ENCODE data around the gene RAB9A. TPM values are rescaled to one million over a fixed set of nuclear protein-coding genes. Genes with fewer than 3 reads are reported as not detected.

Gene RAB9A
- total and polyA plus RNA-seq, 9 of the 15 experiments (the other 6 are each of a cell fraction or from before 2014, with no cell fraction given), result 13.5 to 20.8 (median 17.7) TPM

DNA sequence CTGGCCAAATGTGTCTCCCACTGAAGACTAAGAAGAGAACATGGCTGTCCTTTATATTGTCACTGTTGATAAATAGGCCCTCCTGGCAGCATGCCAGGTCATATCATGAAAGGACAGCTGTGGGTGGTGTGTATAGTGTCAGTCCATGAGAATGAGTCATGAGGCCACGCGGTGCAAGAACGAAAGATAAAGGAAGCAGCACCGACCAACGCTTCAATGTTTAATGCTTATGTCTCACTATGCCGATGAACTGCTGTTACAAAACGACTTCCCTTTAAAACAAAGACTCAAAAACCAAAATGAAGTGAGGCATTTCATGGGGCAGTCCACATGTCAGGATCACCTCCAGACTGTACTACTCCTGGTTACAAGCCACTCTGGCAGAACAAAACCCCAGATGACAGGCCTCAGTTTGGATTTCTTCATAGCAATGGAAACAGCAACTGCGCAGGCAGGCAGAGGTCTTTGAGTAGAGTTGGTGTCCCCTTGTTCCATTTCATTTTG is 41.2 kb upstream of the RAB9A start (continued):
- TF ChIP-seq TEAD1 (CRISPR knock-in tag; IDR thresholded peaks at IDR 0.05) (peak in 1 of 2 experiments; percentile 78; a peak in 1 of 4 replicates), ZNF644 (tag; IDR thresholded peaks at IDR 0.05; ENCODE audit: low read depth) (peak; percentile 81; the same call in 1 of the 2 replicates), CHD4 (IDR thresholded peaks at IDR 0.05; ENCODE audit: insufficient read depth, insufficient replicate concordance, low read depth, low read length, poor library complexity, severe bottlenecking) (no peak), ZBTB17 (CRISPR knock-in tag; IDR thresholded peaks at IDR 0.05) (peak; percentile 65; the same call in 1 of the 2 replicates), ZNF354B (CRISPR knock-in tag; IDR thresholded peaks at IDR 0.05) (no peak), ARID2 (IDR thresholded peaks at IDR 0.05) (no peak), TCF7 (IDR thresholded peaks at IDR 0.05; ENCODE audit: borderline replicate concordance) (peak; percentile 43; the same call in 1 of the 2 replicates), ZKSCAN1 (IDR thresholded peaks at IDR 0.05; ENCODE audit: low read depth, low read length) (no peak), TBL1XR1 (IDR thresholded peaks at IDR 0.05; ENCODE audit: low read length in 2 of 2) (peak; percentile 29 to 61; a peak in 2 of 4 replicates), NBN (IDR thresholded peaks at IDR 0.05; ENCODE audit: low read depth) (peak; percentile 88), HDGF (IDR thresholded peaks at IDR 0.05) (no peak), ZNF316 (IDR thresholded peaks at IDR 0.05) (peak; percentile 85), ZNF717 (CRISPR knock-in tag; IDR thresholded peaks at IDR 0.05) (no peak), MTA3 (IDR thresholded peaks at IDR 0.05; ENCODE audit: borderline replicate concordance) (peak; percentile 82), ZNF830 (CRISPR knock-in tag; IDR thresholded peaks at IDR 0.05) (no peak), ZNF121 (CRISPR knock-in tag; conservative IDR thresholded peaks at IDR 0.05) (no peak), ZBED1 (IDR thresholded peaks at IDR 0.05) (no peak), HLTF (IDR thresholded peaks at IDR 0.05) (no peak), RUNX1 (IDR thresholded peaks at IDR 0.05; ENCODE audit: low read depth) (0 out of 2 replicates have a peak, but pooled peaks have one; percentile 61)
- TF ChIP-seq, protein P1, sequence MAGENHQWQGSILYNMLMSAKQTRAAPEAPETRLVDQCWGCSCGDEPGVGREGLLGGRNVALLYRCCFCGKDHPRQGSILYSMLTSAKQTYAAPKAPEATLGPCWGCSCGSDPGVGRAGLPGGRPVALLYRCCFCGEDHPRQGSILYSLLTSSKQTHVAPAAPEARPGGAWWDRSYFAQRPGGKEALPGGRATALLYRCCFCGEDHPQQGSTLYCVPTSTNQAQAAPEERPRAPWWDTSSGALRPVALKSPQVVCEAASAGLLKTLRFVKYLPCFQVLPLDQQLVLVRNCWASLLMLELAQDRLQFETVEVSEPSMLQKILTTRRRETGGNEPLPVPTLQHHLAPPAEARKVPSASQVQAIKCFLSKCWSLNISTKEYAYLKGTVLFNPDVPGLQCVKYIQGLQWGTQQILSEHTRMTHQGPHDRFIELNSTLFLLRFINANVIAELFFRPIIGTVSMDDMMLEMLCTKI (IDR thresholded peaks at IDR 0.05; ENCODE audit: partially characterized antibody), result no peak
- TF ChIP-seq, protein P2, sequence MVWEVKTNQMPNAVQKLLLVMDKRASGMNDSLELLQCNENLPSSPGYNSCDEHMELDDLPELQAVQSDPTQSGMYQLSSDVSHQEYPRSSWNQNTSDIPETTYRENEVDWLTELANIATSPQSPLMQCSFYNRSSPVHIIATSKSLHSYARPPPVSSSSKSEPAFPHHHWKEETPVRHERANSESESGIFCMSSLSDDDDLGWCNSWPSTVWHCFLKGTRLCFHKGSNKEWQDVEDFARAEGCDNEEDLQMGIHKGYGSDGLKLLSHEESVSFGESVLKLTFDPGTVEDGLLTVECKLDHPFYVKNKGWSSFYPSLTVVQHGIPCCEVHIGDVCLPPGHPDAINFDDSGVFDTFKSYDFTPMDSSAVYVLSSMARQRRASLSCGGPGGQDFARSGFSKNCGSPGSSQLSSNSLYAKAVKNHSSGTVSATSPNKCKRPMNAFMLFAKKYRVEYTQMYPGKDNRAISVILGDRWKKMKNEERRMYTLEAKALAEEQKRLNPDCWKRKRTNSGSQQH (CRISPR knock-in tag; IDR thresholded peaks at IDR 0.05), result no peak
- TF ChIP-seq, protein P3, sequence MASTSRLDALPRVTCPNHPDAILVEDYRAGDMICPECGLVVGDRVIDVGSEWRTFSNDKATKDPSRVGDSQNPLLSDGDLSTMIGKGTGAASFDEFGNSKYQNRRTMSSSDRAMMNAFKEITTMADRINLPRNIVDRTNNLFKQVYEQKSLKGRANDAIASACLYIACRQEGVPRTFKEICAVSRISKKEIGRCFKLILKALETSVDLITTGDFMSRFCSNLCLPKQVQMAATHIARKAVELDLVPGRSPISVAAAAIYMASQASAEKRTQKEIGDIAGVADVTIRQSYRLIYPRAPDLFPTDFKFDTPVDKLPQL (IDR thresholded peaks at IDR 0.05; ENCODE audit: extremely low read depth, insufficient read length), result no peak
- TF ChIP-seq, protein P4, sequence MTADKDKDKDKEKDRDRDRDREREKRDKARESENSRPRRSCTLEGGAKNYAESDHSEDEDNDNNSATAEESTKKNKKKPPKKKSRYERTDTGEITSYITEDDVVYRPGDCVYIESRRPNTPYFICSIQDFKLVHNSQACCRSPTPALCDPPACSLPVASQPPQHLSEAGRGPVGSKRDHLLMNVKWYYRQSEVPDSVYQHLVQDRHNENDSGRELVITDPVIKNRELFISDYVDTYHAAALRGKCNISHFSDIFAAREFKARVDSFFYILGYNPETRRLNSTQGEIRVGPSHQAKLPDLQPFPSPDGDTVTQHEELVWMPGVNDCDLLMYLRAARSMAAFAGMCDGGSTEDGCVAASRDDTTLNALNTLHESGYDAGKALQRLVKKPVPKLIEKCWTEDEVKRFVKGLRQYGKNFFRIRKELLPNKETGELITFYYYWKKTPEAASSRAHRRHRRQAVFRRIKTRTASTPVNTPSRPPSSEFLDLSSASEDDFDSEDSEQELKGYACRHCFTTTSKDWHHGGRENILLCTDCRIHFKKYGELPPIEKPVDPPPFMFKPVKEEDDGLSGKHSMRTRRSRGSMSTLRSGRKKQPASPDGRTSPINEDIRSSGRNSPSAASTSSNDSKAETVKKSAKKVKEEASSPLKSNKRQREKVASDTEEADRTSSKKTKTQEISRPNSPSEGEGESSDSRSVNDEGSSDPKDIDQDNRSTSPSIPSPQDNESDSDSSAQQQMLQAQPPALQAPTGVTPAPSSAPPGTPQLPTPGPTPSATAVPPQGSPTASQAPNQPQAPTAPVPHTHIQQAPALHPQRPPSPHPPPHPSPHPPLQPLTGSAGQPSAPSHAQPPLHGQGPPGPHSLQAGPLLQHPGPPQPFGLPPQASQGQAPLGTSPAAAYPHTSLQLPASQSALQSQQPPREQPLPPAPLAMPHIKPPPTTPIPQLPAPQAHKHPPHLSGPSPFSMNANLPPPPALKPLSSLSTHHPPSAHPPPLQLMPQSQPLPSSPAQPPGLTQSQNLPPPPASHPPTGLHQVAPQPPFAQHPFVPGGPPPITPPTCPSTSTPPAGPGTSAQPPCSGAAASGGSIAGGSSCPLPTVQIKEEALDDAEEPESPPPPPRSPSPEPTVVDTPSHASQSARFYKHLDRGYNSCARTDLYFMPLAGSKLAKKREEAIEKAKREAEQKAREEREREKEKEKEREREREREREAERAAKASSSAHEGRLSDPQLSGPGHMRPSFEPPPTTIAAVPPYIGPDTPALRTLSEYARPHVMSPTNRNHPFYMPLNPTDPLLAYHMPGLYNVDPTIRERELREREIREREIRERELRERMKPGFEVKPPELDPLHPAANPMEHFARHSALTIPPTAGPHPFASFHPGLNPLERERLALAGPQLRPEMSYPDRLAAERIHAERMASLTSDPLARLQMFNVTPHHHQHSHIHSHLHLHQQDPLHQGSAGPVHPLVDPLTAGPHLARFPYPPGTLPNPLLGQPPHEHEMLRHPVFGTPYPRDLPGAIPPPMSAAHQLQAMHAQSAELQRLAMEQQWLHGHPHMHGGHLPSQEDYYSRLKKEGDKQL (CRISPR knock-in tag; IDR thresholded peaks at IDR 0.05; ENCODE audit: borderline replicate concordance), result no peak
